Stomach (tissue), 4 donors: ENCODE data around the gene OTX1.

ENCODE experiments used
- EP300 ChIP-seq: sonication (generic); formaldehyde crosslinking; IDR thresholded peaks from one replicate; pipeline ENCODE4 v1.6.1; 2017; ENCODE audit warnings: antibody characterized with exemption
- POLR2A ChIP-seq, 4 donors: fragments of 450-650 bp; IDR thresholded peaks; one replicate each; pipeline ENCODE4 v1.6.1; 2016; ENCODE audit warnings: antibody characterized with exemption in 4 of 4, control low read depth in 2 of 4, mild to moderate bottlenecking in 1 of 4, moderate library complexity in 1 of 4
- POLR2AphosphoS5 ChIP-seq, 3 donors: sonication (generic); formaldehyde crosslinking; IDR thresholded peaks; one replicate each; pipeline ENCODE4 v1.6.1; 2016; ENCODE audit warnings: antibody characterized with exemption in 3 of 3
- TF ChIP-seq, protein P1 (sequence below), 7 experiments: fragments of 450-650 bp in 4 of 7; fragments of 200-600 bp in 3 of 7; sonication (generic) in 3 of 7; IDR thresholded peaks; one replicate each; pipeline ENCODE4 v1.5.1; 2016 to 2019; ENCODE audit warnings: antibody characterized with exemption in 7 of 7, control low read depth in 2 of 7, mild to moderate bottlenecking in 1 of 7

- TF ChIP-seq, protein P1, sequence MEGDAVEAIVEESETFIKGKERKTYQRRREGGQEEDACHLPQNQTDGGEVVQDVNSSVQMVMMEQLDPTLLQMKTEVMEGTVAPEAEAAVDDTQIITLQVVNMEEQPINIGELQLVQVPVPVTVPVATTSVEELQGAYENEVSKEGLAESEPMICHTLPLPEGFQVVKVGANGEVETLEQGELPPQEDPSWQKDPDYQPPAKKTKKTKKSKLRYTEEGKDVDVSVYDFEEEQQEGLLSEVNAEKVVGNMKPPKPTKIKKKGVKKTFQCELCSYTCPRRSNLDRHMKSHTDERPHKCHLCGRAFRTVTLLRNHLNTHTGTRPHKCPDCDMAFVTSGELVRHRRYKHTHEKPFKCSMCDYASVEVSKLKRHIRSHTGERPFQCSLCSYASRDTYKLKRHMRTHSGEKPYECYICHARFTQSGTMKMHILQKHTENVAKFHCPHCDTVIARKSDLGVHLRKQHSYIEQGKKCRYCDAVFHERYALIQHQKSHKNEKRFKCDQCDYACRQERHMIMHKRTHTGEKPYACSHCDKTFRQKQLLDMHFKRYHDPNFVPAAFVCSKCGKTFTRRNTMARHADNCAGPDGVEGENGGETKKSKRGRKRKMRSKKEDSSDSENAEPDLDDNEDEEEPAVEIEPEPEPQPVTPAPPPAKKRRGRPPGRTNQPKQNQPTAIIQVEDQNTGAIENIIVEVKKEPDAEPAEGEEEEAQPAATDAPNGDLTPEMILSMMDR (IDR thresholded peaks at IDR 0.05): no peak
- TF ChIP-seq POLR2AphosphoS5 (IDR thresholded peaks at IDR 0.05) (no peak), EP300 (no peak), POLR2A (IDR thresholded peaks at IDR 0.05) (no peak)
These were observed 4.1 kb upstream of the OTX1 start for GRCh38 chr2:63046552-63046951.
